Astrocyte of the spinal cord (primary cell): Measurements from ENCODE around the gene OAT.
A peak's percentile ranks its signal among the peaks of the same experiment; 100 is the strongest.

ENCODE experiments used
- DNase-seq: peaks from one replicate; pipeline ENCODE4 v3.0.0; 2011; ENCODE audit warnings: low read depth, low spot score
- H3K4me3 ChIP-seq: 2 replicates; pipeline ENCODE4 v1.5.1; 2011; ENCODE audit warnings: low read depth, mild to moderate bottlenecking, low read length, moderate library complexity
- CTCF ChIP-seq: IDR thresholded peaks from 2 replicates; pipeline ENCODE4 v1.5.1; 2012; ENCODE audit warnings: low read depth, mild to moderate bottlenecking, low read length, inconsistent platforms
- in situ Hi-C: cut with HindIII; loops from 2 replicates; pipeline ENCODE4 v1.10.0; 2017; ENCODE audit warnings: low sequenced_read_pairs

OAT gene

GRCh38 chr10:124390471-124391187, 28.1 kb downstream of the OAT start:
- in situ Hi-C loops = no loop called here
- no peak for TF ChIP-seq CTCF
- DNase-seq = no peak

GRCh38 chr10:124389613-124390361, 28.9 kb downstream of the OAT start:
- no peak for DNase-seq
- TF ChIP-seq CTCF = no peak
- H3K4me3 ChIP-seq = no peak overlapping the region
- in situ Hi-C loops = no loop called here

More at GRCh38 chr10:124390471-124391187, 28.1 kb downstream of the OAT start:
- H3K4me3 ChIP-seq = no peak overlapping the region

GRCh38 chr10:124388823-124389612, 29.7 kb downstream of the OAT start:
- in situ Hi-C loops = no loop called here
- TF ChIP-seq CTCF = peak; percentile 86
- DNase-seq = peak; percentile 76
- peak overlapping the region; percentile 20 for H3K4me3 ChIP-seq

- TF ChIP-seq CTCF = no peak
- DNase-seq = no peak
- H3K4me3 ChIP-seq = no peak overlapping the region
- in situ Hi-C loops = no loop called here
Measured at GRCh38 chr10:124388476-124388822, 30.3 kb downstream of the OAT start.

- in situ Hi-C loops = no loop called here
- TF ChIP-seq CTCF = peak; percentile 28
- DNase-seq = no peak
- H3K4me3 ChIP-seq = no peak overlapping the region
Measured at GRCh38 chr10:124387078-124387874, 31.4 kb downstream of the OAT start.
